A673 (cell line): ENCODE data around the gene ANGPTL2. TPM values are rescaled to one million over a fixed set of nuclear protein-coding genes. Genes with fewer than 3 reads are reported as not detected.

Experiments
- BruUV-seq: library from RNA; stranded (reverse); fragments of 400-500 nt; replicated peaks from 2 replicates; lab custom pipeline; 2021; lab: Mats Ljungman, UMichigan
- CTCF ChIA-PET: fragments of 300-600 bp; sonication (Branson Sonifier 250); formaldehyde crosslinking; loops from one replicate; lab custom pipeline; 2022; ENCODE audit warnings: antibody characterized with exemption; lab: Charles Lee
- POLR2A ChIA-PET: fragments of 300-600 bp; sonication (Branson Sonifier 250); formaldehyde crosslinking; loops from one replicate; lab custom pipeline; 2022; ENCODE audit warnings: antibody characterized with exemption; ENCODE audit not compliant: low non-redundant PET; lab: Charles Lee
- DNase-seq: peaks from one replicate; pipeline ENCODE4 v3.0.0-alpha.2; 2015; ENCODE audit warnings: low spot score
- H3K27ac ChIP-seq: fragments of 200-600 bp; sonication (generic); 2 replicates; pipeline ENCODE4 v1.5.1; 2016; ENCODE audit warnings: mixed run types, low read depth, mild to moderate bottlenecking, mixed read lengths, antibody characterized with exemption, low read length; ENCODE audit not compliant: poor library complexity, severe bottlenecking
- H3K27me3 ChIP-seq: fragments of 200-600 bp; sonication (generic); replicated peaks from 2 replicates; pipeline ENCODE4 v1.6.1; 2017; ENCODE audit warnings: mixed run types, low read depth, mild to moderate bottlenecking, mixed read lengths, antibody characterized with exemption, low read length; ENCODE audit not compliant: insufficient read depth, poor library complexity
- H3K36me3 ChIP-seq: fragments of 200-600 bp; sonication (generic); 2 replicates; pipeline ENCODE4 v1.6.1; 2016; ENCODE audit warnings: mixed run types, mild to moderate bottlenecking, mixed read lengths, antibody characterized with exemption, low read length; ENCODE audit not compliant: insufficient read depth, poor library complexity, severe bottlenecking
- H3K4me1 ChIP-seq: fragments of 200-600 bp; sonication (generic); 2 replicates; pipeline ENCODE4 v1.6.1; 2017; ENCODE audit warnings: mixed run types, mild to moderate bottlenecking, mixed read lengths, antibody characterized with exemption, low read length; ENCODE audit not compliant: insufficient read depth, poor library complexity, severe bottlenecking
- H3K4me3 ChIP-seq: fragments of 200-600 bp; sonication (generic); 2 replicates; pipeline ENCODE4 v1.5.1; 2016; ENCODE audit warnings: low read depth, mixed run types, mild to moderate bottlenecking, mixed read lengths, low read length; ENCODE audit not compliant: poor library complexity, severe bottlenecking
- H3K9me3 ChIP-seq: fragments of 200-600 bp; sonication (generic); 2 replicates; pipeline ENCODE4 v1.6.1; 2016; ENCODE audit warnings: mixed run types, low read depth, mild to moderate bottlenecking, mixed read lengths, antibody characterized with exemption, low read length; ENCODE audit not compliant: poor library complexity, severe bottlenecking
- CTCF ChIP-seq: fragments of 300-800, 200-600 bp; sonication (generic); conservative IDR thresholded peaks from 2 replicates; pipeline ENCODE4 v1.5.1; 2017; ENCODE audit warnings: low read depth, mild to moderate bottlenecking, antibody characterized with exemption, low read length, moderate library complexity, mixed read lengths
- EZH2 ChIP-seq: fragments of 200-600 bp; sonication (generic); IDR thresholded peaks from 2 replicates; pipeline ENCODE4 v1.6.1; 2017; ENCODE audit warnings: borderline replicate concordance, low read depth, mild to moderate bottlenecking, mixed read lengths, antibody characterized with exemption, low read length; ENCODE audit not compliant: poor library complexity, severe bottlenecking
- intact Hi-C: fragments of 100-400 bp; cut with micrococcal nuclease; formaldehyde crosslinking; loops from one replicate; pipeline ENCODE4 v1.10.0; 2022; ENCODE audit not compliant: unreplicated experiment
- total RNA-seq: library from RNA; stranded (reverse); gene quantifications from 2 replicates; pipeline ENCODE4 v1.2.3, GENCODE V29; 2021

The ANGPTL2 gene
- total RNA-seq, 1 experiment from 2014 or later, result 2.5 TPM

- ChIA-PET POLR2A (no interaction called here), CTCF (no interaction called here)
- Histone ChIP-seq H3K9me3 (no peaks in the 10 kb centered on the region), H3K36me3 (no peaks in the 10 kb centered on the region), H3K4me3 (no peak overlapping the region), H3K27ac (no peak overlapping the region), H3K4me1 (no peaks in the 10 kb centered on the region), H3K27me3 (no peaks in the 10 kb centered on the region)
- DNase-seq, result no peak
- BruUV-seq, result no TSS peak
- no peak for TF ChIP-seq EZH2
- TF ChIP-seq CTCF, result no peak
- intact Hi-C loops, result no loop called here
Measured at GRCh38 chr9:127170103-127170502, 47.7 kb upstream of the ANGPTL2 start.

GRCh38 chr9:127169575-127169883 is 47.1 kb upstream of the ANGPTL2 start:
- no peak for DNase-seq
- Histone ChIP-seq H3K36me3 (no peaks in the 10 kb centered on the region), H3K4me1 (no peaks in the 10 kb centered on the region), H3K27ac (no peak overlapping the region), H3K4me3 (no peak overlapping the region), H3K27me3 (no peaks in the 10 kb centered on the region), H3K9me3 (no peaks in the 10 kb centered on the region)
- CTCF ChIA-PET, result no interaction called here
- TF ChIP-seq CTCF (no peak), EZH2 (no peak)
- intact Hi-C loops, result no loop called here
- POLR2A ChIA-PET, result no interaction called here
- BruUV-seq, result no TSS peak

GRCh38 chr9:127168756-127169574 is 46.5 kb upstream of the ANGPTL2 start:
- intact Hi-C loops, result no loop called here
- H3K4me1 ChIP-seq, result peaks cover 3% of the 10 kb centered on the region
- POLR2A ChIA-PET, result no interaction called here
- no peak for TF ChIP-seq EZH2
- TF ChIP-seq CTCF, result no peak
- no peak for DNase-seq
- H3K27me3 ChIP-seq, result no peaks in the 10 kb centered on the region
- CTCF ChIA-PET, result no interaction called here
- H3K9me3 ChIP-seq, result no peaks in the 10 kb centered on the region
- H3K36me3 ChIP-seq, result no peaks in the 10 kb centered on the region
- H3K4me3 ChIP-seq, result no peak overlapping the region
- no TSS peak for BruUV-seq
- H3K27ac ChIP-seq, result no peak overlapping the region
